Liver (tissue), 3 donors: Measurements from ENCODE around the gene NOS1AP.

Source experiments
- FOXA1 ChIP-seq: IDR thresholded peaks from 2 replicates; pipeline ENCODE4 v1.6.1; 2016; ENCODE audit warnings: antibody characterized with exemption
- RAD21 ChIP-seq, 2 donors: IDR thresholded peaks; 2 replicates each; pipeline ENCODE4 v1.6.1; 2016; ENCODE audit warnings: antibody characterized with exemption in 2 of 2, mild to moderate bottlenecking in 2 of 2
- YY1 ChIP-seq: IDR thresholded peaks from 2 replicates; pipeline ENCODE4 v1.6.1; 2016; ENCODE audit warnings: antibody characterized with exemption, mild to moderate bottlenecking
- TF ChIP-seq, protein P1 (sequence below): IDR thresholded peaks from 2 replicates; pipeline ENCODE4 v1.6.1; 2016; ENCODE audit warnings: antibody characterized with exemption
- TF ChIP-seq, protein P2 (sequence below): fragments of 150-350 bp; IDR thresholded peaks from 2 replicates; pipeline ENCODE4 v1.5.1; 2017; ENCODE audit warnings: improper control_type of control experiment, low read depth, low read length; ENCODE audit not compliant: missing input control
- donor health status: healthy.
- donor health status: healthy.

DNA sequence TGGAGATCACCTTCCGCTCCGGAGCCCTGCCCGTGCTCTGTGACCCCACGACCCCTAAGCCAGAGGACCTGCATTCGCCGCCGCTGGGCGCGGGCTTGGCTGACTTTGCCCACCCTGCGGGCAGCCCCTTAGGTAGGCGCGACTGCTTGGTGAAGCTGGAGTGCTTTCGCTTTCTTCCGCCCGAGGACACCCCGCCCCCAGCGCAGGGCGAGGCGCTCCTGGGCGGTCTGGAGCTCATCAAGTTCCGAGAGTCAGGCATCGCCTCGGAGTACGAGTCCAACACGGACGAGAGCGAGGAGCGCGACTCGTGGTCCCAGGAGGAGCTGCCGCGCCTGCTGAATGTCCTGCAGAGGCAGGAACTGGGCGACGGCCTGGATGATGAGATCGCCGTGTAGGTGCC is 297.6 kb downstream of the NOS1AP start:
- TF ChIP-seq, protein P1, sequence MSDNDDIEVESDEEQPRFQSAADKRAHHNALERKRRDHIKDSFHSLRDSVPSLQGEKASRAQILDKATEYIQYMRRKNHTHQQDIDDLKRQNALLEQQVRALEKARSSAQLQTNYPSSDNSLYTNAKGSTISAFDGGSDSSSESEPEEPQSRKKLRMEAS: no peak
- TF ChIP-seq RAD21 (IDR thresholded peaks at IDR 0.05) (no peak), FOXA1 (no peak), YY1 (no peak)
- TF ChIP-seq, protein P2, sequence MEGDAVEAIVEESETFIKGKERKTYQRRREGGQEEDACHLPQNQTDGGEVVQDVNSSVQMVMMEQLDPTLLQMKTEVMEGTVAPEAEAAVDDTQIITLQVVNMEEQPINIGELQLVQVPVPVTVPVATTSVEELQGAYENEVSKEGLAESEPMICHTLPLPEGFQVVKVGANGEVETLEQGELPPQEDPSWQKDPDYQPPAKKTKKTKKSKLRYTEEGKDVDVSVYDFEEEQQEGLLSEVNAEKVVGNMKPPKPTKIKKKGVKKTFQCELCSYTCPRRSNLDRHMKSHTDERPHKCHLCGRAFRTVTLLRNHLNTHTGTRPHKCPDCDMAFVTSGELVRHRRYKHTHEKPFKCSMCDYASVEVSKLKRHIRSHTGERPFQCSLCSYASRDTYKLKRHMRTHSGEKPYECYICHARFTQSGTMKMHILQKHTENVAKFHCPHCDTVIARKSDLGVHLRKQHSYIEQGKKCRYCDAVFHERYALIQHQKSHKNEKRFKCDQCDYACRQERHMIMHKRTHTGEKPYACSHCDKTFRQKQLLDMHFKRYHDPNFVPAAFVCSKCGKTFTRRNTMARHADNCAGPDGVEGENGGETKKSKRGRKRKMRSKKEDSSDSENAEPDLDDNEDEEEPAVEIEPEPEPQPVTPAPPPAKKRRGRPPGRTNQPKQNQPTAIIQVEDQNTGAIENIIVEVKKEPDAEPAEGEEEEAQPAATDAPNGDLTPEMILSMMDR: no peak
